Nephron progenitor cell (in vitro differentiated cells): ENCODE data around the gene CCDC192.

Experiments used
- DNase-seq: peaks from one replicate; pipeline ENCODE4 v3.0.0; 2021
- H3K27ac Mint-ChIP-seq: 2 replicates; pipeline ENCODE4 v1.8.0; 2021; ENCODE audit warnings: mild to moderate bottlenecking, moderate library complexity, mixed read lengths
- H3K27me3 Mint-ChIP-seq: 2 replicates; pipeline ENCODE4 v1.8.0; 2021; ENCODE audit warnings: mild to moderate bottlenecking, low read depth, mixed read lengths; ENCODE audit not compliant: poor library complexity
- H3K36me3 Mint-ChIP-seq: 2 replicates; pipeline ENCODE4 v1.8.0; 2021; ENCODE audit warnings: low read depth, mixed read lengths
- H3K4me1 Mint-ChIP-seq: 2 replicates; pipeline ENCODE4 v1.8.0; 2021; ENCODE audit warnings: mixed read lengths
- H3K4me3 Mint-ChIP-seq: 2 replicates; pipeline ENCODE4 v1.8.0; 2021; ENCODE audit warnings: mild to moderate bottlenecking, moderate library complexity, mixed read lengths
- H3K9me3 Mint-ChIP-seq: 2 replicates; pipeline ENCODE4 v1.8.0; 2021; ENCODE audit warnings: mild to moderate bottlenecking, moderate library complexity, mixed read lengths
- CTCF ChIP-seq: fragments of 200-600 bp; sonication (generic); IDR thresholded peaks from 2 replicates; pipeline ENCODE4 v1.5.0; 2021; ENCODE audit warnings: antibody characterized with exemption

The CCDC192 gene

GRCh38 chr5:127820910-127821553 lies 117.8 kb downstream of the CCDC192 start:
- peaks cover under 1% of the 10 kb centered on the region for H3K27me3 Mint-ChIP-seq
- H3K36me3 Mint-ChIP-seq = no peaks in the 10 kb centered on the region

GRCh38 chr5:127821896-127822295 lies 118.7 kb downstream of the CCDC192 start:
- no peak for DNase-seq
- TF ChIP-seq CTCF = no peak
- Mint-ChIP-seq H3K9me3 (peaks cover 4% of the 10 kb centered on the region), H3K27me3 (no peaks in the 10 kb centered on the region), H3K36me3 (no peaks in the 10 kb centered on the region), H3K4me1 (peaks cover 14% of the 10 kb centered on the region), H3K27ac (no peak overlapping the region), H3K4me3 (no peak overlapping the region)

More at GRCh38 chr5:127820910-127821553, 117.8 kb downstream of the CCDC192 start:
- peaks cover 12% of the 10 kb centered on the region for H3K4me1 Mint-ChIP-seq
- peaks cover 4% of the 10 kb centered on the region for H3K9me3 Mint-ChIP-seq
- DNase-seq = no peak
- H3K4me3 Mint-ChIP-seq = no peak overlapping the region
- TF ChIP-seq CTCF = no peak
- no peak overlapping the region for H3K27ac Mint-ChIP-seq

GRCh38 chr5:127824126-127824525 lies 120.9 kb downstream of the CCDC192 start:
- DNase-seq = no peak
- peaks cover 14% of the 10 kb centered on the region for H3K4me1 Mint-ChIP-seq
- H3K27ac Mint-ChIP-seq = no peak overlapping the region
- H3K9me3 Mint-ChIP-seq = no peaks in the 10 kb centered on the region
- no peak for TF ChIP-seq CTCF
- H3K4me3 Mint-ChIP-seq = no peak overlapping the region
- peaks cover 2% of the 10 kb centered on the region for H3K27me3 Mint-ChIP-seq
- no peaks in the 10 kb centered on the region for H3K36me3 Mint-ChIP-seq

- no peak for DNase-seq
- TF ChIP-seq CTCF = no peak
- peaks cover 2% of the 10 kb centered on the region for H3K27me3 Mint-ChIP-seq
- H3K9me3 Mint-ChIP-seq = no peaks in the 10 kb centered on the region
- no peaks in the 10 kb centered on the region for H3K36me3 Mint-ChIP-seq
- H3K27ac Mint-ChIP-seq = no peak overlapping the region
- peaks cover 21% of the 10 kb centered on the region for H3K4me1 Mint-ChIP-seq
- no peak overlapping the region for H3K4me3 Mint-ChIP-seq
Observed at GRCh38 chr5:127826011-127826410, 122.8 kb downstream of the CCDC192 start.

- Mint-ChIP-seq H3K27me3 (peaks cover 2% of the 10 kb centered on the region), H3K4me1 (peaks cover 21% of the 10 kb centered on the region), H3K4me3 (no peak overlapping the region), H3K36me3 (no peaks in the 10 kb centered on the region), H3K27ac (no peak overlapping the region), H3K9me3 (no peaks in the 10 kb centered on the region)
- TF ChIP-seq CTCF = no peak
- DNase-seq = no peak
Observed at GRCh38 chr5:127827451-127827850, 124.3 kb downstream of the CCDC192 start.

- Mint-ChIP-seq H3K4me3 (no peak overlapping the region), H3K4me1 (peaks cover 22% of the 10 kb centered on the region), H3K36me3 (no peaks in the 10 kb centered on the region), H3K27ac (no peak overlapping the region), H3K9me3 (no peaks in the 10 kb centered on the region), H3K27me3 (peaks cover 2% of the 10 kb centered on the region)
- no peak for TF ChIP-seq CTCF
- no peak for DNase-seq
Observed at GRCh38 chr5:127830157-127830556, 127.0 kb downstream of the CCDC192 start.
